Transverse colon (tissue), 3 donors: Measurements from ENCODE around the gene CACNA1C.

Source experiments
- POLR2A ChIP-seq: fragments of 450-650 bp; IDR thresholded peaks from one replicate; pipeline ENCODE4 v1.6.1; 2016; ENCODE audit warnings: antibody characterized with exemption, mild to moderate bottlenecking, moderate library complexity
- TF ChIP-seq, protein P1 (sequence below), 5 experiments: fragments of 200-600 bp in 3 of 5; fragments of 450-650 bp in 2 of 5; sonication (generic) in 3 of 5; IDR thresholded peaks; 1 replicate in 2 of 5; 2 replicates in 3 of 5; pipeline ENCODE4 v1.5.1; 2016 to 2017; ENCODE audit warnings: antibody characterized with exemption in 5 of 5, inconsistent platforms in 3 of 5, mild to moderate bottlenecking in 2 of 5, moderate library complexity in 1 of 5

DNA sequence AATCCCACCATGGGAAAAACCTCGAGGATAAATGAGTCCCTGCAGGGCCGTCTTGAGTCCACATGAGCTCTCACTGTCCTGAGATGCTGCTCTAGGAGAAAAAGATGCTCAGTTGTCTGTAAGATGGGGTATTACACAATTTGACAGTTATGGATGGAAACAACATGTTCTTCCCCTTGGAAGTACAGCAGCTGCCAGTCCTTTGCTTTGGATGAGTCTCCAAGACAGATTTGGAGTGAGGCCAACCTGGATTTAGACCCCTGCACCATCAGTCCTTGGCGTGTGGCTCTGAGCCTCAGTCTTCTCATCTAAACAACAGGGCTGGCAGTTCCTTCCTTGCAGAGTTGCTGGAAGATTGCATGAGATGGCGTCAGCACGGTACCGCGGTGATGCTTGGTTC is 432.9 kb downstream of the CACNA1C start:
- no peak for TF ChIP-seq POLR2A
- TF ChIP-seq, protein P1, sequence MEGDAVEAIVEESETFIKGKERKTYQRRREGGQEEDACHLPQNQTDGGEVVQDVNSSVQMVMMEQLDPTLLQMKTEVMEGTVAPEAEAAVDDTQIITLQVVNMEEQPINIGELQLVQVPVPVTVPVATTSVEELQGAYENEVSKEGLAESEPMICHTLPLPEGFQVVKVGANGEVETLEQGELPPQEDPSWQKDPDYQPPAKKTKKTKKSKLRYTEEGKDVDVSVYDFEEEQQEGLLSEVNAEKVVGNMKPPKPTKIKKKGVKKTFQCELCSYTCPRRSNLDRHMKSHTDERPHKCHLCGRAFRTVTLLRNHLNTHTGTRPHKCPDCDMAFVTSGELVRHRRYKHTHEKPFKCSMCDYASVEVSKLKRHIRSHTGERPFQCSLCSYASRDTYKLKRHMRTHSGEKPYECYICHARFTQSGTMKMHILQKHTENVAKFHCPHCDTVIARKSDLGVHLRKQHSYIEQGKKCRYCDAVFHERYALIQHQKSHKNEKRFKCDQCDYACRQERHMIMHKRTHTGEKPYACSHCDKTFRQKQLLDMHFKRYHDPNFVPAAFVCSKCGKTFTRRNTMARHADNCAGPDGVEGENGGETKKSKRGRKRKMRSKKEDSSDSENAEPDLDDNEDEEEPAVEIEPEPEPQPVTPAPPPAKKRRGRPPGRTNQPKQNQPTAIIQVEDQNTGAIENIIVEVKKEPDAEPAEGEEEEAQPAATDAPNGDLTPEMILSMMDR (IDR thresholded peaks at IDR 0.05), result no peak
